Stimulated activated CD8-positive, alpha-beta memory T cell treated with anti-CD3 and anti-CD28 coated beads, Interleukin-12 subunit alpha, Interleukin-12 subunit beta, amount 100 ng/mL, for 4 hours (primary cell): Measurements from ENCODE around the gene ZNF620.
"Not testable (repeated sequence)": the region's sequence is repeated elsewhere in the genome, so short reads cannot be mapped to it uniquely, and the experiment has no call there.

Experiments used
- DNase-seq: peaks from one replicate; pipeline ENCODE4 v3.0.0-alpha.2; 2020; ENCODE audit warnings: low read depth

The ZNF620 gene

GRCh38 chr3:40505599-40506462 lies at the start of gene ZNF620:
Gene ZNF620 (plus strand): TSS chr3:40506039. CDS start chr3:40506353, 314 bp downstream.
- peak; percentile 39 for DNase-seq

DNA sequence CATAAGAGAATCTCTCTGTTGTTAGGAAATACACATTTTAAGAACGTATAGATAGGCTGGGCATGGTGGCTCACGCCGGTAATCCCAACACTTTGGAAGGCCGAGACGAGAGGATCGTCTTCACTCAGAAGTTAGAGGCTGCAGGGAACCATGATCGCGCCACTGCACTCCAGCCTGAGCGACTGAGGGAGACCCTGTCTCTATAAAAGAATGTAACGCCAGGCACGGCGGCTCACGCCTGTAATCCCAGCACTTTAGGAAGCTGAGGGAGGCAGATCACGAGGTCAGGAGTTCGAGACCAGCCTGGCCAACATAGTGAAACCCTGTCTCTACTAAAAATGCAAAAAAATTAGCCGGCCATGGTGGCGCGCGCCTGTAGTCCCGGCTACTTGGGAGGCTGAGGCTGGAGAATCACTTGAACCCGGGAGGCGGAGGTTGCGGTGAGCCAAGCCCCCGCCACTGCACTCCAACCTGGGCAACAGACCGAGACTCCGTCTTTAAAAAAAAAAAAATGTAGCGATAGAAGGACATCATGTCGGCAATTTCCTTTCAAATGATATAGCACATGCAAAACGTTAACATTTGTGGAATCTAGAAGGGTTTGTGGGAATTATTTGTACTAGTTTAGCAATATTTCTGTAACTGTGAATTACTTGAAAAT lies 49.4 kb upstream of the ZNF620 start:
- no peak for DNase-seq

- peak; percentile 87 for DNase-seq
These were observed 48.7 kb upstream of the ZNF620 start, which contains the start of gene RPL14 for GRCh38 chr3:40456940-40457823. Gene RPL14 (plus strand): TSS chr3:40457339. CDS start chr3:40457472, 133 bp downstream.

DNA sequence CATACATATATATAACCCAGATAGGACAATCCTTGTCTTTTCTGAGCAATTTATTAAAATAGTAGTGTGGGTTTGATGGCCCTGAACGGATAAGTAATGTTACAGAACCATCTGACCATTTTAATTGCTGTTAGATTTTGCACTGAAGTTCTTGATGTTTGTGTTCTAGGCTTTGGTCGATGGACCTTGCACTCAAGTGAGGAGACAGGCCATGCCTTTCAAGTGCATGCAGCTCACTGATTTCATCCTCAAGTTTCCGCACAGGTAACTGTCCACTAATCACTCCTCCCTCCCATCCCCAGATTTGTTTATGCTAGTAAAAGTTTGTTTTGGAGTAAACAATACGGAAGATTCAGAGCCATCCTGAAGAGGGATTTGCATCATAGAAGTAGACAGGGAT lies 47.4 kb upstream of the ZNF620 start:
- DNase-seq, result no peak

DNA sequence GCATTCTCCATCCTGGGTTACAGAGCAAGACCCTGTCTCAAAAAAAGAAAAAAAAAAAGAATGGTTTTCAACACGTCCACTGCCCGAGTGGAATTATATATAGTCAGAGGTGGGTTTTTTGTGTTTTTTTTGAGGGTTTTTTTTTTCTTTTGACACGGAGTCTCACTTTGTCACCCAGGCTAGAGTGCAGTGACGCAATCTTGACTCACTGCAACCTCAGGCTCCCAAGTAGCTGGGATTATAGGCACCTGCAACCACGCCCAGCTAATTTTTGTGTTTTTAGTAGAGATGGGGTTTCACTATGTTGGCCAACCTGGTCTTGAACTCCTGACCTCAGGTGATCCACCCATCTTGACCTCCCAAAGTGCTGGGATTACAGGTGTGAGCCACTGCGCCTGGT lies 45.4 kb upstream of the ZNF620 start:
- not testable (repeated sequence) for DNase-seq

DNA sequence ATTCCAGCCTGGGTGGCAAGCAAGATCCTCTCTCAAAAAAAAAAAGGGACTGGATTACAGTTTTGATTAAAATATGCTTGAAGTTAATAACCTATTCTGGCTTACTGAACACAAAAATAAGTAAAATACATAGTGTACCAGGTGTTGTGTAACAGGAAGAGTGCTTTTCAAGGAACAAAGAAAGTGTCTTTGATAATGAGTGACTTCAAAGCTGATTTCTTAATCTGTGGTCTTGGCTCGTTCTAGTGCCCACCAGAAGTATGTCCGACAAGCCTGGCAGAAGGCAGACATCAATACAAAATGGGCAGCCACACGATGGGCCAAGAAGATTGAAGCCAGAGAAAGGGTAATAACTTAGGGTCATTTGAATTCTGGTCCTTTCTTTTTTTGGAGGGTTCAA lies 44.7 kb upstream of the ZNF620 start:
- no peak for DNase-seq

DNA sequence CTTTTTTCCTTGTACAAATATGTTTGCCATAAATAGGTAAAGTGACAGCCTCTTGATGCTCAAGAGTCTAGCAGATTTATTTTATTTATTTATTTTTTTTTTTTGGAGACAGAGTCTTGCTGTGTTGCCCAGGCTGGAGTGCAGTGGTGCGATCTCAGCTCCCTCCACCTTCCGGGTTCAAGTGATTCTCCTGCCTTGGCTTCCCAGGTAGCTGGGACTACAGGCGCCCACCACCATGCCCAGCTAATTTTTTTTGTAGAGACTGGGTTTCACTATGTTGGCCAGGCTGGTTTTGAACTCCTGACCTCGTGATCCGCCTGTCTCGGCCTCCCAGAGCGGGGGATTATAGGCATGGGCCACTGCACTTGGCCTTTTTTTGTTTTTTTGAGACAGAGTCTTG lies 43.0 kb upstream of the ZNF620 start:
- DNase-seq, result not testable (repeated sequence)

- DNase-seq, result no peak
These were observed 42.3 kb upstream of the ZNF620 start for GRCh38 chr3:40463579-40463978.

DNA sequence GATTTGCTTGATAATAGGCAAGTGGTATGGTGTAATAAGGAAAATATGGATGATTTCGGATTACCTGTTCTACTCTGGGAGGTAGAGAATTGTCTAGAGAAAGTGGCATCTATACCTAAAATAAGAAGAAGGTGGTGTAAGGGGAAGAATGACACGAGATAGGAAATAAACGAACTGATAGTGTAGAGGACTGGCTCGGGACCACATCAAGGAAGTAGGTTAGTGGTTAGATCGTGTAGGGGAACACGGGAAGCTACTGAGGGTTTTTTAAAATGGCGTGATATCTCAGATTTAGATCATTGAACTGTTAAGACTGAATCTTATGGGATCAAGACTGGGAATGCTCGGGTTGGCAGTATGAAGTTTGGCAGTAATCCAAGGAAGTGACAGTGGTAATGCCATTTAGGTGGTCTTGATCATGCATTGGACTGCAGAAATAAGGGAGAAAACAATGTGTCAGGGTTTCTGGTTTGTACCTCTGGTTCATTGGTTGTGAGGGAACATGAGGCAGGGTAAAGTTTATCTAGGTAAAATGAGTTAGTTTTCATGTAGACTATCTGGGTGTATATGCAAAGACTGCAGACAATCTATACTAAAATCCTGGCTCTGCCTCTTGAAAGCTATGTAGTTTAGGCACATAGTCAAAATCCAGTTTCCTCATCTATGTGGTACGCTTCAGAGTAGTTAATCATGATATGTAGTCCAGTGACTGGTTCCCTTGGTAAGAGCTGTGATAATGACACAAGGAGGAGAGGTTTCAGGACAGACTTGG lies 41.3 kb upstream of the ZNF620 start:
- DNase-seq, result no peak

DNA sequence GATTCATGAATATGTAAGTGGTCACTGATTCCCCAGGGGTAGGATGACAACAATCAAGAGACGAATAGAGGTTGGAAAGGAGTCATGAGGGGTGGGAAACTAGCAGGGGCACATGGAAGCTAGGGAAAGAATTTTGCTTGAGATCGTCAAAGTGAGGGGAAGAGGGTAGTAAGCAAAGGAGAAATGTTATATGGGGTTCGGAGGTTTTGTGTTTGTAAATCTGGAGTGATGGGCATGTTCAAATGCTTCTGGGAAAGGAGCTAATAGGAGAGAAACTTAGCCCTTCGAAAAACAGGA lies 40.8 kb upstream of the ZNF620 start:
- no peak for DNase-seq

GRCh38 chr3:40465456-40465855 lies 40.4 kb upstream of the ZNF620 start:
- no peak for DNase-seq

DNA sequence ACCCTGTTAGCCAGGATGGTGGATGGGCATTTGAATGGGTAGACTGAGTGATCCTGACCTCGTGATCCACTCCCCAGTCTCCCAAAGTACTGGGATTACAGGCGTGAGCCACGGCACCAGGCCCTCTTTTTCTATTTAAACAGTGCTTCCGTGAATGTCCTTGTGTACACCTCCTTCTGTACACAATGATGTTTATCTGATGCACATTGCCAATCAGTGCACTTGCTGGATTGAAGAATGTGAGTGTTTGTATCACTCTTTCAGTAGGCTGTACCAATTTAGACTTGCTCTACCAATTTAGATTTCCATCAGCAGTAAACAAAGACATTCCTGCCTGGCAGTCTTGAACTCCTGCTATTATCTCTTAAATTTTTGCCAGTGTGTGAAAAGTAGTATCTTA lies 37.8 kb upstream of the ZNF620 start:
- no peak for DNase-seq

- DNase-seq, result no peak
These were observed 35.1 kb upstream of the ZNF620 start for GRCh38 chr3:40470701-40471100.

DNA sequence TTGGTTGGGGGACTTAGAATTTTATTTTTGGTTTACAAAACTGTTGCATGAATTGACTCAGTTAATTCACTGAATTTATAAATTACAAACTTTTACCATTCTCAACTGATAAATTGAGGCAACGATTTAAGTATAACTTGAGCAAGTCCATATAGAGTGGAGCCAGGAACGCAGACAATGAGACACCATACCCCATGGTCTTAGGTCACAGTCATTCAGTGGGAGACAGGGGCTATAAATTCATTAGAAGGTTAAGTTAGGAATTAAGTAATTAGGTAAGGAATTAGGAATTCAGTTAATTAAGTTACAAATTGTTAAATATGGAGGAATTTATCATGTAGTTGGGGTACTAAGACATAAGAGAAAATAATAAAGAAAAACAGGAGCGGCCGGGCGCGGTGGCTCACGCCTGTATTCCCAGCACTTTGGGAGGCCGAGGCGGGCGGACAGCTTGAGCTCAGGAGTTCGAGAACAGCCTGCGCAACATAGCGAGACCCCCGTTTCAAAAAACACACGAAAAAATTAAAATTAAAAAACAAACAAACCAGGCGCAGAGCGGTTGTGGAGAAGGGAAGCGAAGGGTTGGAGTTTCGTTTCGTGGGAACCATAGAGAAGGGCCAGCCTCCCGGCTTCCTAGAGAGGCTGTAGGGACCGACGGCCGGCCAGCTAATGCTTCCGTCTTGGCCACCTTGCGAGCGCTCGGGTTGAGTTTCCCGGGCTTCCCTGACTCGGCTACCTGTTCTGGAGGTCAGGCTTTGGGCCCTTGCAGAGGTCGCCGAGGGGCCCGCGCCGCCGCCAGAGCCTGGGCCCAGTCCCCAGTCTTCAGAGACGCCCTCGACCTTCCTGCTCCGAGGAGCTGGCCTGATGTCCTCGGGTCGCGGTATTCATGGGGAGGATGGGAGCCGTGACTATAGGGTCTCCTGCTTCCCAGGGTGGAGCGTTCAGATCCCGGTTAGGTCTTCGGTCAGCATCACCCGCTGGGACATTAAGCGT lies 29.1 kb upstream of the ZNF620 start, which contains the start of gene ZNF619:
TSS of gene ZNF619 (plus strand) at position 645 of the 993 bp plus-strand sequence. CDS start 858 bp downstream, outside the sequence.
- DNase-seq, result peak; percentile 33

- no peak for DNase-seq
These were observed 28.2 kb upstream of the ZNF620 start for GRCh38 chr3:40477666-40478065.

DNA sequence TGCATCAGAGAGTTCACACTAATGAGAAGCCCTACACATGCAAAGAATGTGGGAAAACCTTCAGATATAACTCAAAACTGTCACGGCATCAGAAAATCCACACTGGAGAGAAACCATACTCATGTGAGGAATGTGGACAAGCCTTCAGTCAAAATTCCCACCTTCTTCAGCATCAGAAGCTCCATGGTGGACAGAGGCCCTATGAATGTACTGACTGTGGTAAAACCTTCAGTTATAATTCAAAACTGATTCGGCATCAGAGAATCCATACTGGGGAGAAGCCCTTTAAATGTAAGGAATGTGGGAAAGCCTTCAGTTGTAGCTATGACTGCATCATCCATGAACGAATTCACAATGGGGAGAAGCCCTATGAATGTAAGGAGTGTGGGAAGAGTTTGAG lies 18.7 kb upstream of the ZNF620 start:
- DNase-seq, result no peak

DNA sequence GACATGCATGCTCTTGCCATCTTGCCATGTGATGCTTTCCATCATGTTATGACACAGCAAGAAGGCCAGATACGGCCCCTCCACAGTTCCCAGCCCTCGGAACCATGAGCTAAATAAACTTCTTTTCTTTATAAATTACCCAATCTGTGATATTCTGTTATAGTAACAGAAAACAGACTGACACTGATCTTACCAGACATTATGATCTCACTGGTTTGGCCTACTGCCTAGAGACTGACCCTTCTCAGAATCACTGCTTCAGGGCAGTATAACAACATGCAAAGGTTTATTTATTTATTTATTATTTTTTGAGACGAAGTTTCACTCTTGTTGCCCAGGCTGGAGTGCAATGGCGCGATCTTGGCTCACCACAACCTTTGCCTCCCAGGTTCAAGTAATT lies 14.9 kb upstream of the ZNF620 start:
- DNase-seq, result no peak

GRCh38 chr3:40494698-40495097 lies 11.1 kb upstream of the ZNF620 start:
- DNase-seq, result no peak

DNA sequence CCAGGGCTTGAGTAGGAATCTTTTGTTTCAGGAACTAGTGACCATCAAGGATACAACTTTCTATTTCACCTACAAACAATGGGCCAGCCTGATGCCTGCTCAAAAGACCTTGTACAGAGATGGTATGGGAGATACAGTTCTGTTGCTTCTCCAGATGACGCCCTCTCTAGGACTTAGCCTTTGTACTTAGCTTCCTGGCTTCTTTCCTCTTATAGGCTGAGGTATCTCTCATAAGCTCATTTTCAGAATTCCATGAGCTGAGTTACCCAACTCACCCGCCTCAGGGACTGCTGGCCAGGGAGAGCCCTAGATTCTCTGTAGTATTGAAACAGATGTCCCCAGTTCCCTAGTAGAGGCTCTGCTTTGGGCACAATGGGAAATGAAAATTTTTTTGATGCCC lies 8.6 kb upstream of the ZNF620 start:
- DNase-seq, result no peak

DNA sequence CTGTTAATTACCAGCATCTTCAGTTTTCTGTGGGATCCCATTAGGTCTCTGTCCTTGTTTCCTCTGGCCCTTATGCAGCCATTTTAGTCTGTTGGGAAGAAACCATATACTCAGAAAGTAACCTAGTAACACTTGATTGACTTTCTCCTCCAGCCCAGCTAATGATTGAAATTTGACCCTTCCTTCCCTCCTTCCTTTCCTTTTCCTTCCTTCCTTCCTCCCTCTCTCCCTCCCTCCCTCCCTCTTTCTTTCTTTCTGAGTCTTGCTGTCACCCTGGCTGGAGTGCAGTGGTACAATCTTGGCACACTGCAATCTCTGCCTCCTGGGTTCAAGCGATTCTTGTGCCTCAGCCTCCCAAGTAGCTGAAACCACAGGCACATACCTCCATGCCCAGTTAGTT lies 5.9 kb upstream of the ZNF620 start:
- DNase-seq, result no peak
